ENCODE results near the gene THBS2. TPM values are rescaled to one million over a fixed set of nuclear protein-coding genes. Genes with fewer than 3 reads are reported as not detected.

Gene THBS2
- total RNA-seq, 1 donor from 2014 or later: 135 TPM

- H3K27ac Mint-ChIP-seq (ENCODE audit: unreplicated experiment): peak overlapping the region; percentile 94
- H2AFZ ChIP-seq (ENCODE audit: low read depth, low read length): no peak overlapping the region
- no peak overlapping the region for H3K9ac ChIP-seq (ENCODE audit: low read length)
- no peaks in the 10 kb centered on the region for H4K20me1 ChIP-seq (ENCODE audit: insufficient read depth, low read length)
- no peaks in the 10 kb centered on the region for H3K79me2 ChIP-seq (ENCODE audit: insufficient read depth, low read length)
- H3K4me3 Mint-ChIP-seq (ENCODE audit: unreplicated experiment): no peak overlapping the region
- peak; percentile 34 for FAIRE-seq
- H3K4me3 ChIP-seq (ENCODE audit: insufficient read depth, low read depth, low read length): no peak overlapping the region
- H3K4me1 Mint-ChIP-seq (ENCODE audit: low read depth, unreplicated experiment): peaks cover 45% of the 10 kb centered on the region
- H3K9me3 ChIP-seq (ENCODE audit: insufficient read depth, low read depth, low read length): no peaks in the 10 kb centered on the region
- DNase-seq (ENCODE audit: low read depth): peak; percentile 58
- H3K36me3 Mint-ChIP-seq (ENCODE audit: low read depth, unreplicated experiment): peaks cover 11% of the 10 kb centered on the region
- no peak for TF ChIP-seq EZH2 (IDR thresholded peaks at IDR 0.05; ENCODE audit: insufficient read depth, low read length)
- TF ChIP-seq CTCF (IDR thresholded peaks at IDR 0.05; ENCODE audit: insufficient read depth, low read depth, low read length): no peak
- peaks cover 27% of the 10 kb centered on the region for H3K4me1 ChIP-seq (ENCODE audit: insufficient read depth, low read length)
- no peaks in the 10 kb centered on the region for H3K27me3 ChIP-seq (ENCODE audit: insufficient read depth, low read length)
- H3K27me3 Mint-ChIP-seq (ENCODE audit: low read depth, unreplicated experiment): no peaks in the 10 kb centered on the region
- H3K36me3 ChIP-seq (ENCODE audit: insufficient read depth, low read length): no peaks in the 10 kb centered on the region
- H3K27ac ChIP-seq (ENCODE audit: low read depth, low read length): no peak overlapping the region
- H3K9me3 Mint-ChIP-seq (ENCODE audit: unreplicated experiment): peaks cover 14% of the 10 kb centered on the region
- no peak overlapping the region for H3K4me2 ChIP-seq (ENCODE audit: low read length)
These were observed 43.0 kb downstream of the THBS2 start for GRCh38 chr6:169210611-169211010.

- FAIRE-seq (no peak), DNase-seq (ENCODE audit: low read depth) (peak; percentile 72)
- Histone ChIP-seq H3K27me3 (ENCODE audit: insufficient read depth, low read length) (no peaks in the 10 kb centered on the region), H3K4me2 (ENCODE audit: low read length) (no peak overlapping the region), H3K9me3 (ENCODE audit: insufficient read depth, low read depth, low read length) (no peaks in the 10 kb centered on the region), H3K36me3 (ENCODE audit: insufficient read depth, low read length) (no peaks in the 10 kb centered on the region), H3K4me3 (ENCODE audit: insufficient read depth, low read depth, low read length) (no peak overlapping the region), H3K9ac (ENCODE audit: low read length) (no peak overlapping the region), H3K79me2 (ENCODE audit: insufficient read depth, low read length) (no peaks in the 10 kb centered on the region), H3K27ac (ENCODE audit: low read depth, low read length) (no peak overlapping the region), H2AFZ (ENCODE audit: low read depth, low read length) (no peak overlapping the region), H4K20me1 (ENCODE audit: insufficient read depth, low read length) (no peaks in the 10 kb centered on the region), H3K4me1 (ENCODE audit: insufficient read depth, low read length) (peaks cover 2% of the 10 kb centered on the region)
- no peak for TF ChIP-seq CTCF (IDR thresholded peaks at IDR 0.05; ENCODE audit: insufficient read depth, low read depth, low read length)
- no peak for TF ChIP-seq EZH2 (IDR thresholded peaks at IDR 0.05; ENCODE audit: insufficient read depth, low read length)
- Mint-ChIP-seq H3K27ac (ENCODE audit: unreplicated experiment) (no peak overlapping the region), H3K4me3 (ENCODE audit: unreplicated experiment) (no peak overlapping the region), H3K4me1 (ENCODE audit: low read depth, unreplicated experiment) (peaks cover 30% of the 10 kb centered on the region), H3K27me3 (ENCODE audit: low read depth, unreplicated experiment) (no peaks in the 10 kb centered on the region), H3K9me3 (ENCODE audit: unreplicated experiment) (peaks cover 16% of the 10 kb centered on the region), H3K36me3 (ENCODE audit: low read depth, unreplicated experiment) (peaks cover 6% of the 10 kb centered on the region)
These were observed 45.6 kb downstream of the THBS2 start for GRCh38 chr6:169208011-169208410.

- Histone ChIP-seq H3K9ac (ENCODE audit: low read length) (no peak overlapping the region), H3K79me2 (ENCODE audit: insufficient read depth, low read length) (no peaks in the 10 kb centered on the region), H3K4me2 (ENCODE audit: low read length) (no peak overlapping the region), H3K4me3 (ENCODE audit: insufficient read depth, low read depth, low read length) (no peak overlapping the region), H3K4me1 (ENCODE audit: insufficient read depth, low read length) (no peaks in the 10 kb centered on the region), H2AFZ (ENCODE audit: low read depth, low read length) (no peak overlapping the region), H3K9me3 (ENCODE audit: insufficient read depth, low read depth, low read length) (no peaks in the 10 kb centered on the region), H3K27ac (ENCODE audit: low read depth, low read length) (no peak overlapping the region), H3K36me3 (ENCODE audit: insufficient read depth, low read length) (no peaks in the 10 kb centered on the region), H4K20me1 (ENCODE audit: insufficient read depth, low read length) (no peaks in the 10 kb centered on the region), H3K27me3 (ENCODE audit: insufficient read depth, low read length) (no peaks in the 10 kb centered on the region)
- Mint-ChIP-seq H3K4me3 (ENCODE audit: unreplicated experiment) (no peak overlapping the region), H3K27ac (ENCODE audit: unreplicated experiment) (no peak overlapping the region), H3K27me3 (ENCODE audit: low read depth, unreplicated experiment) (no peaks in the 10 kb centered on the region), H3K36me3 (ENCODE audit: low read depth, unreplicated experiment) (peaks cover 6% of the 10 kb centered on the region), H3K9me3 (ENCODE audit: unreplicated experiment) (peaks cover 19% of the 10 kb centered on the region), H3K4me1 (ENCODE audit: low read depth, unreplicated experiment) (peaks cover 30% of the 10 kb centered on the region)
- no peak for DNase-seq (ENCODE audit: low read depth)
- no peak for FAIRE-seq
- TF ChIP-seq CTCF (IDR thresholded peaks at IDR 0.05; ENCODE audit: insufficient read depth, low read depth, low read length) (no peak), EZH2 (IDR thresholded peaks at IDR 0.05; ENCODE audit: insufficient read depth, low read length) (no peak)
These were observed 46.2 kb downstream of the THBS2 start for GRCh38 chr6:169207482-169207881.
